ENCODE measurements around the gene KIF1A. TPM values are rescaled to one million over a fixed set of nuclear protein-coding genes. Genes with fewer than 3 reads are reported as not detected.

Gene KIF1A
- total RNA-seq, 1 experiment from 2014 or later = not detected

- CTCF ChIA-PET = no interaction called here
- no peaks in the 10 kb centered on the region for H3K27me3 ChIP-seq (ENCODE audit: low read length)
- no peak overlapping the region for H3K4me3 ChIP-seq (ENCODE audit: low read length)
- TF ChIP-seq EZH2 (IDR thresholded peaks at IDR 0.05; ENCODE audit: low read length, unreplicated experiment) (no peak), CTCF (conservative IDR thresholded peaks at IDR 0.05; ENCODE audit: low read depth, low read length) (no peak), EZH2phosphoT487 (IDR thresholded peaks at IDR 0.05; ENCODE audit: borderline replicate concordance, low read length) (no peak)
- no peak overlapping the region for H3K4me2 ChIP-seq (ENCODE audit: low read length)
- no TSS peak for BruUV-seq (replicated peaks)
- ATAC-seq (no peak), DNase-seq (no peak)
- no peak overlapping the region for H2AFZ ChIP-seq (ENCODE audit: low read length)
- no peaks in the 10 kb centered on the region for H3K36me3 ChIP-seq (ENCODE audit: low read depth, low read length)
- no peaks in the 10 kb centered on the region for H3F3A ChIP-seq (ENCODE audit: low read length, unreplicated experiment)
- intact Hi-C loops (cut with micrococcal nuclease) = no loop called here
- H3K79me2 ChIP-seq (ENCODE audit: low read length) = no peaks in the 10 kb centered on the region
- H3K9ac ChIP-seq (ENCODE audit: low read length) = no peak overlapping the region
- H3K9me2 ChIP-seq (replicated peaks; ENCODE audit: low read length) = no peaks in the 10 kb centered on the region
- POLR2A ChIA-PET (ENCODE audit: unreplicated experiment) = no interaction called here
- no peak overlapping the region for H3K27ac ChIP-seq (ENCODE audit: low read length)
- H4K20me1 ChIP-seq (ENCODE audit: low read length) = no peaks in the 10 kb centered on the region
- H3K4me1 ChIP-seq (ENCODE audit: insufficient read depth, low read length) = no peaks in the 10 kb centered on the region
- H3K9me3 ChIP-seq (ENCODE audit: low read length) = no peaks in the 10 kb centered on the region
Measured at GRCh38 chr2:240774856-240775255, 45.2 kb downstream of the KIF1A start.

- TF ChIP-seq EZH2phosphoT487 (IDR thresholded peaks at IDR 0.05; ENCODE audit: borderline replicate concordance, low read length) (no peak), EZH2 (IDR thresholded peaks at IDR 0.05; ENCODE audit: low read length, unreplicated experiment) (no peak), CTCF (conservative IDR thresholded peaks at IDR 0.05; ENCODE audit: low read depth, low read length) (no peak)
- H3K4me3 ChIP-seq (ENCODE audit: low read length) = no peak overlapping the region
- no peaks in the 10 kb centered on the region for H3K27me3 ChIP-seq (ENCODE audit: low read length)
- no peaks in the 10 kb centered on the region for H3K9me3 ChIP-seq (ENCODE audit: low read length)
- H3K79me2 ChIP-seq (ENCODE audit: low read length) = no peaks in the 10 kb centered on the region
- no peak for DNase-seq
- no peak overlapping the region for H2AFZ ChIP-seq (ENCODE audit: low read length)
- POLR2A ChIA-PET (ENCODE audit: unreplicated experiment) = no interaction called here
- no peak overlapping the region for H3K27ac ChIP-seq (ENCODE audit: low read length)
- H4K20me1 ChIP-seq (ENCODE audit: low read length) = no peaks in the 10 kb centered on the region
- BruUV-seq (replicated peaks) = no TSS peak
- H3K9ac ChIP-seq (ENCODE audit: low read length) = no peak overlapping the region
- H3F3A ChIP-seq (ENCODE audit: low read length, unreplicated experiment) = no peaks in the 10 kb centered on the region
- no peak overlapping the region for H3K4me2 ChIP-seq (ENCODE audit: low read length)
- ATAC-seq = no peak
- intact Hi-C loops (cut with micrococcal nuclease) = no loop called here
- CTCF ChIA-PET = no interaction called here
- H3K36me3 ChIP-seq (ENCODE audit: low read depth, low read length) = no peaks in the 10 kb centered on the region
- no peaks in the 10 kb centered on the region for H3K4me1 ChIP-seq (ENCODE audit: insufficient read depth, low read length)
- H3K9me2 ChIP-seq (replicated peaks; ENCODE audit: low read length) = no peaks in the 10 kb centered on the region
Measured at GRCh38 chr2:240769096-240769495, 50.9 kb downstream of the KIF1A start.

GRCh38 chr2:240768216-240768615 lies 51.8 kb downstream of the KIF1A start:
- TF ChIP-seq EZH2 (IDR thresholded peaks at IDR 0.05; ENCODE audit: low read length, unreplicated experiment) (no peak), EZH2phosphoT487 (IDR thresholded peaks at IDR 0.05; ENCODE audit: borderline replicate concordance, low read length) (no peak), CTCF (conservative IDR thresholded peaks at IDR 0.05; ENCODE audit: low read depth, low read length) (no peak)
- ATAC-seq (no peak), DNase-seq (no peak)
- intact Hi-C loops (cut with micrococcal nuclease) = no loop called here
- H3K36me3 ChIP-seq (ENCODE audit: low read depth, low read length) = no peaks in the 10 kb centered on the region
- no peaks in the 10 kb centered on the region for H4K20me1 ChIP-seq (ENCODE audit: low read length)
- no TSS peak for BruUV-seq (replicated peaks)
- ChIA-PET POLR2A (ENCODE audit: unreplicated experiment) (no interaction called here), CTCF (no interaction called here)
- H3K9ac ChIP-seq (ENCODE audit: low read length) = no peak overlapping the region
- no peaks in the 10 kb centered on the region for H3K9me3 ChIP-seq (ENCODE audit: low read length)
- H3K9me2 ChIP-seq (replicated peaks; ENCODE audit: low read length) = no peaks in the 10 kb centered on the region
- H3K27ac ChIP-seq (ENCODE audit: low read length) = no peak overlapping the region
- H2AFZ ChIP-seq (ENCODE audit: low read length) = no peak overlapping the region
- no peaks in the 10 kb centered on the region for H3K27me3 ChIP-seq (ENCODE audit: low read length)
- H3K79me2 ChIP-seq (ENCODE audit: low read length) = no peaks in the 10 kb centered on the region
- no peak overlapping the region for H3K4me3 ChIP-seq (ENCODE audit: low read length)
- H3K4me2 ChIP-seq (ENCODE audit: low read length) = no peak overlapping the region
- no peaks in the 10 kb centered on the region for H3F3A ChIP-seq (ENCODE audit: low read length, unreplicated experiment)
- no peaks in the 10 kb centered on the region for H3K4me1 ChIP-seq (ENCODE audit: insufficient read depth, low read length)
